ENCODE measurements around the gene WWOX. TPM values are rescaled to one million over a fixed set of nuclear protein-coding genes. Genes with fewer than 3 reads are reported as not detected.

WWOX gene
- total and polyA plus RNA-seq, 7 donors: 7.1 to 46.8 (median 16.1) TPM

GRCh38 chr16:78489072-78489471 lies 389.6 kb downstream of the WWOX start:
- Histone ChIP-seq H3K4me1 (peaks cover 0 to 7% (median 0%) of the 10 kb centered on the region in 4 donors), H3K27ac (no peak overlapping the region), H3K9me3 (no peaks in the 10 kb centered on the region), H3K27me3 (no peaks in the 10 kb centered on the region), H3K36me3 (no peaks in the 10 kb centered on the region), H3K4me3 (no peak overlapping the region)
- TF ChIP-seq CTCF (IDR thresholded peaks at IDR 0.05) (no peak), POLR2A (IDR thresholded peaks at IDR 0.05) (no peak), EP300 (IDR thresholded peaks at IDR 0.05) (no peak), POLR2AphosphoS5 (IDR thresholded peaks at IDR 0.05) (no peak)
- DNase-seq: no peak
- WGBS, 2 donors: 54 to 61% methylated on average over 3 of the region's 3 CpGs
- intact Hi-C loops (cut with DNase I): no loop called here

- peaks cover 0 to 7% (median 0%) of the 10 kb centered on the region in 4 donors for H3K4me1 ChIP-seq
- H3K4me3 ChIP-seq: no peak overlapping the region
- no peaks in the 10 kb centered on the region for H3K36me3 ChIP-seq
- TF ChIP-seq CTCF (IDR thresholded peaks at IDR 0.05): no peak
- TF ChIP-seq EP300 (IDR thresholded peaks at IDR 0.05): no peak
- TF ChIP-seq POLR2AphosphoS5 (IDR thresholded peaks at IDR 0.05): no peak
- no peak for TF ChIP-seq POLR2A (IDR thresholded peaks at IDR 0.05)
- no peak overlapping the region for H3K27ac ChIP-seq
- DNase-seq: no peak
- 84 to 93% methylated on average over 5 of the region's 5 CpGs for WGBS, 2 donors
- no peaks in the 10 kb centered on the region for H3K27me3 ChIP-seq
- H3K9me3 ChIP-seq: no peaks in the 10 kb centered on the region
- intact Hi-C loops (cut with DNase I): no loop called here
These were observed 390.2 kb downstream of the WWOX start for GRCh38 chr16:78489631-78490030.

- Histone ChIP-seq H3K4me3 (no peak overlapping the region), H3K27ac (no peak overlapping the region), H3K9me3 (no peaks in the 10 kb centered on the region), H3K4me1 (peaks cover 0 to 7% (median 0%) of the 10 kb centered on the region in 4 donors), H3K27me3 (no peaks in the 10 kb centered on the region), H3K36me3 (no peaks in the 10 kb centered on the region)
- 89 to 92% methylated on average over 11 of the region's 11 CpGs for WGBS, 2 donors
- TF ChIP-seq CTCF (IDR thresholded peaks at IDR 0.05): no peak
- DNase-seq: no peak
- intact Hi-C loops (cut with DNase I): no loop called here
These were observed 391.0 kb downstream of the WWOX start for GRCh38 chr16:78490431-78490830.

- H3K27me3 ChIP-seq: no peaks in the 10 kb centered on the region
- intact Hi-C loops (cut with DNase I): no loop called here
- no peak for DNase-seq
- TF ChIP-seq EP300 (IDR thresholded peaks at IDR 0.05) (no peak), CTCF (IDR thresholded peaks at IDR 0.05) (no peak), POLR2AphosphoS5 (IDR thresholded peaks at IDR 0.05) (no peak), POLR2A (IDR thresholded peaks at IDR 0.05) (no peak)
- no peaks in the 10 kb centered on the region for H3K36me3 ChIP-seq
- no peak overlapping the region for H3K4me3 ChIP-seq
- H3K27ac ChIP-seq: no peak overlapping the region
- peaks cover 0 to 7% (median 0%) of the 10 kb centered on the region in 4 donors for H3K4me1 ChIP-seq
- 94 to 96% methylated on average over 6 of the region's 6 CpGs for WGBS, 2 donors
- H3K9me3 ChIP-seq: no peaks in the 10 kb centered on the region
These were observed 391.4 kb downstream of the WWOX start for GRCh38 chr16:78490847-78491246.

- no peak for TF ChIP-seq POLR2A (IDR thresholded peaks at IDR 0.05)
- no peak for TF ChIP-seq CTCF (IDR thresholded peaks at IDR 0.05)
- no peak for TF ChIP-seq POLR2AphosphoS5 (IDR thresholded peaks at IDR 0.05)
- no peak for TF ChIP-seq EP300 (IDR thresholded peaks at IDR 0.05)
- H3K27me3 ChIP-seq: no peaks in the 10 kb centered on the region
- intact Hi-C loops (cut with DNase I): no loop called here
- no peak for DNase-seq
- no peak overlapping the region for H3K27ac ChIP-seq
- no peaks in the 10 kb centered on the region for H3K36me3 ChIP-seq
- 95 to 96% methylated on average over 8 of the region's 8 CpGs for WGBS, 2 donors
- peaks cover 0 to 7% (median 0%) of the 10 kb centered on the region in 4 donors for H3K4me1 ChIP-seq
- no peak overlapping the region for H3K4me3 ChIP-seq
- no peaks in the 10 kb centered on the region for H3K9me3 ChIP-seq
These were observed 394.1 kb downstream of the WWOX start for GRCh38 chr16:78493573-78493972.
